GM23338 (cell line): ENCODE measurements around the gene HGF. TPM values are rescaled to one million over a fixed set of nuclear protein-coding genes. Genes with fewer than 3 reads are reported as not detected.

Experiments used
- ATAC-seq: fragments of 200-7000 bp; cut with Tn5 transposase; 3 replicates; pipeline ENCODE4 v1.9.1; 2020
- DNase-seq: peaks from one replicate; pipeline ENCODE4 v3.0.0-alpha.2; 2015; ENCODE audit warnings: low spot score
- H2AFZ ChIP-seq: fragments of 200-600 bp; sonication (generic); 2 replicates; pipeline ENCODE4 v1.8.0; 2016; ENCODE audit warnings: antibody characterized with exemption, mild to moderate bottlenecking, moderate library complexity
- H3F3A ChIP-seq: fragments of 200-600 bp; sonication (generic); replicated peaks from 2 replicates; pipeline ENCODE4 v1.8.0; 2017; ENCODE audit warnings: antibody characterized with exemption, mixed run types, low read depth
- H3K27ac ChIP-seq: fragments of 200-600 bp; sonication (generic); 2 replicates; pipeline ENCODE4 v1.6.1; 2016; ENCODE audit warnings: low read depth
- H3K27me3 ChIP-seq: fragments of 200-600 bp; sonication (generic); 2 replicates; pipeline ENCODE4 v1.8.0; 2016; ENCODE audit warnings: mild to moderate bottlenecking, mixed run types, moderate library complexity; ENCODE audit not compliant: insufficient read depth
- H3K36me3 ChIP-seq: fragments of 200-600 bp; sonication (generic); 2 replicates; pipeline ENCODE4 v1.8.0; 2016; ENCODE audit warnings: mild to moderate bottlenecking; ENCODE audit not compliant: insufficient read depth
- H3K4me1 ChIP-seq: fragments of 200-600 bp; sonication (generic); 2 replicates; pipeline ENCODE4 v1.8.0; 2016; ENCODE audit warnings: mild to moderate bottlenecking, moderate library complexity; ENCODE audit not compliant: insufficient read depth
- H3K4me2 ChIP-seq: fragments of 200-600 bp; sonication (generic); 2 replicates; pipeline ENCODE4 v1.7.1; 2017; ENCODE audit warnings: mixed run types
- H3K4me3 ChIP-seq: fragments of 200-600 bp; sonication (generic); 2 replicates; pipeline ENCODE4 v1.6.1; 2016; ENCODE audit warnings: mixed run types
- H3K79me2 ChIP-seq: fragments of 200-600 bp; sonication (generic); replicated peaks from 2 replicates; pipeline ENCODE4 v1.8.0; 2017; ENCODE audit warnings: mild to moderate bottlenecking; ENCODE audit not compliant: insufficient read depth
- H3K9me2 ChIP-seq: fragments of 200-600 bp; sonication (generic); 2 replicates; pipeline ENCODE4 v1.8.0; 2017; ENCODE audit not compliant: insufficient read depth
- H4K20me1 ChIP-seq: fragments of 200-600 bp; sonication (generic); replicated peaks from 2 replicates; pipeline ENCODE4 v1.8.0; 2017; ENCODE audit warnings: mild to moderate bottlenecking; ENCODE audit not compliant: insufficient read depth
- H3K27ac Mint-ChIP-seq: 2 replicates; pipeline ENCODE4 v1.8.0; 2020; ENCODE audit warnings: inconsistent platforms, mild to moderate bottlenecking, moderate library complexity, mixed read lengths
- H3K27me3 Mint-ChIP-seq: 3 replicates; pipeline ENCODE4 v1.8.0; 2022; ENCODE audit warnings: low read depth, mild to moderate bottlenecking, moderate library complexity, mixed read lengths, inconsistent platforms; ENCODE audit not compliant: insufficient read depth, poor library complexity
- H3K36me3 Mint-ChIP-seq: 3 replicates; pipeline ENCODE4 v1.8.0; 2021; ENCODE audit warnings: low read depth, mild to moderate bottlenecking, inconsistent platforms, moderate library complexity, mixed read lengths
- H3K4me1 Mint-ChIP-seq: 3 replicates; pipeline ENCODE4 v1.8.0; 2020; ENCODE audit warnings: mild to moderate bottlenecking, inconsistent platforms, mixed read lengths
- H3K4me3 Mint-ChIP-seq: 3 replicates; pipeline ENCODE4 v1.8.0; 2021; ENCODE audit warnings: moderate library complexity, mild to moderate bottlenecking, inconsistent platforms, mixed read lengths
- H3K9me3 Mint-ChIP-seq: 3 replicates; pipeline ENCODE4 v1.8.0; 2020; ENCODE audit warnings: moderate library complexity, mild to moderate bottlenecking, inconsistent platforms, mixed read lengths
- CREB1 ChIP-seq: fragments of 250-450 bp; sonication (Bioruptor Pico); IDR thresholded peaks from 2 replicates; pipeline ENCODE4 v1.5.0; 2020; ENCODE audit warnings: low read depth, mild to moderate bottlenecking, moderate library complexity
- CTCF ChIP-seq, 2 experiments: fragments of 200-600 bp in 1 of 2; sonication (generic) in 1 of 2; conservative IDR thresholded peaks; 2 replicates each; pipeline versions ENCODE4 v1.5.1 to v1.6.1; 2016 to 2017; ENCODE audit warnings: antibody characterized with exemption in 2 of 2, low read depth in 2 of 2, mild to moderate bottlenecking in 2 of 2, moderate library complexity in 1 of 2
- EZH2phosphoT487 ChIP-seq: fragments of 200-600 bp; sonication (generic); IDR thresholded peaks from one replicate; pipeline ENCODE4 v1.8.1; 2018; ENCODE audit warnings: antibody characterized with exemption; ENCODE audit not compliant: unreplicated experiment
- JUNB ChIP-seq: IDR thresholded peaks from one replicate; pipeline ENCODE4 v1.6.1; 2016; ENCODE audit warnings: antibody characterized with exemption; ENCODE audit not compliant: unreplicated experiment
- NANOG ChIP-seq: IDR thresholded peaks from 2 replicates; pipeline ENCODE4 v1.6.1; 2016; ENCODE audit warnings: antibody characterized with exemption, borderline replicate concordance
- ZNF114 ChIP-seq: fragments of 250-450 bp; sonication (Bioruptor Pico); IDR thresholded peaks from 2 replicates; pipeline ENCODE4 v1.5.0; 2020; ENCODE audit warnings: mild to moderate bottlenecking, moderate library complexity
- ZNF331 ChIP-seq: fragments of 250-450 bp; sonication (Bioruptor Pico); IDR thresholded peaks from 2 replicates; pipeline ENCODE4 v1.5.0; 2020; ENCODE audit warnings: low read depth, mild to moderate bottlenecking, moderate library complexity
- polyA plus RNA-seq: library from polyadenylated mRNA; unstranded; fragments of >200 nt; fragmentation: Nextera tagmentation; extraction: Ambion mirVana; gene quantifications from 2 replicates; pipeline ENCODE4 v1.2.1, GENCODE V29; 2016
- total RNA-seq: library from RNA; depleted of rRNA; stranded (reverse); fragments of >200 nt; shearing (Covaris generic); gene quantifications from 2 replicates; pipeline ENCODE4 v1.2.3, GENCODE V29; 2014
- TF ChIP-seq, protein P1 (sequence below): IDR thresholded peaks from one replicate; pipeline ENCODE4 v1.6.1; 2018; ENCODE audit warnings: antibody characterized with exemption; ENCODE audit not compliant: unreplicated experiment

Gene HGF
- total and polyA plus RNA-seq, 2 experiments from 2014 or later: 0.24 to 1.1 TPM

DNA sequence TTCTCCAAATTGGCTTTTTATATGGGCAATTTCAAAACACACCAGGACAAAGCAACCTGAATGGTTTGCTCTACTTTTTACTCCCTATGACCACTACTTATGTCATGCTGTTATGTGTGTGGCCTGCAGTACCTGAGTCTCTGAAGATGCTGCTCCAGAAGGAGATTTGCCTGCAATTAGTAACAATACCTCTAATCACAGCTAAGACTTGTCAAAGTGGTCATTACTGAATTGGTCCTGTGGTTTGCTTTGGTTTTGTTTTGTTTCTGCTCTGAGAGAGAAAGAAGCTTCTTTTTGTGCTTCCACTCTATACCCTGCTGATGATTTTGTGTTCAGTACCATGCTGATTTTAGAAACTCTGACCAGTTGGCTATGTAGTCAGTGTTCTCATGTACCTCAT is 25.5 kb downstream of the HGF start (continued):
- TF ChIP-seq, protein P1, sequence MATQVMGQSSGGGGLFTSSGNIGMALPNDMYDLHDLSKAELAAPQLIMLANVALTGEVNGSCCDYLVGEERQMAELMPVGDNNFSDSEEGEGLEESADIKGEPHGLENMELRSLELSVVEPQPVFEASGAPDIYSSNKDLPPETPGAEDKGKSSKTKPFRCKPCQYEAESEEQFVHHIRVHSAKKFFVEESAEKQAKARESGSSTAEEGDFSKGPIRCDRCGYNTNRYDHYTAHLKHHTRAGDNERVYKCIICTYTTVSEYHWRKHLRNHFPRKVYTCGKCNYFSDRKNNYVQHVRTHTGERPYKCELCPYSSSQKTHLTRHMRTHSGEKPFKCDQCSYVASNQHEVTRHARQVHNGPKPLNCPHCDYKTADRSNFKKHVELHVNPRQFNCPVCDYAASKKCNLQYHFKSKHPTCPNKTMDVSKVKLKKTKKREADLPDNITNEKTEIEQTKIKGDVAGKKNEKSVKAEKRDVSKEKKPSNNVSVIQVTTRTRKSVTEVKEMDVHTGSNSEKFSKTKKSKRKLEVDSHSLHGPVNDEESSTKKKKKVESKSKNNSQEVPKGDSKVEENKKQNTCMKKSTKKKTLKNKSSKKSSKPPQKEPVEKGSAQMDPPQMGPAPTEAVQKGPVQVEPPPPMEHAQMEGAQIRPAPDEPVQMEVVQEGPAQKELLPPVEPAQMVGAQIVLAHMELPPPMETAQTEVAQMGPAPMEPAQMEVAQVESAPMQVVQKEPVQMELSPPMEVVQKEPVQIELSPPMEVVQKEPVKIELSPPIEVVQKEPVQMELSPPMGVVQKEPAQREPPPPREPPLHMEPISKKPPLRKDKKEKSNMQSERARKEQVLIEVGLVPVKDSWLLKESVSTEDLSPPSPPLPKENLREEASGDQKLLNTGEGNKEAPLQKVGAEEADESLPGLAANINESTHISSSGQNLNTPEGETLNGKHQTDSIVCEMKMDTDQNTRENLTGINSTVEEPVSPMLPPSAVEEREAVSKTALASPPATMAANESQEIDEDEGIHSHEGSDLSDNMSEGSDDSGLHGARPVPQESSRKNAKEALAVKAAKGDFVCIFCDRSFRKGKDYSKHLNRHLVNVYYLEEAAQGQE: no peak
- no peak for TF ChIP-seq CTCF (conservative IDR thresholded peaks at IDR 0.05; ENCODE audit: low read depth in 2 of 2)
- no peak for TF ChIP-seq EZH2phosphoT487
- TF ChIP-seq NANOG: no peak
- no peak for TF ChIP-seq CREB1 (CRISPR knock-in tag)
- no peak for TF ChIP-seq ZNF114 (CRISPR knock-in tag)

DNA sequence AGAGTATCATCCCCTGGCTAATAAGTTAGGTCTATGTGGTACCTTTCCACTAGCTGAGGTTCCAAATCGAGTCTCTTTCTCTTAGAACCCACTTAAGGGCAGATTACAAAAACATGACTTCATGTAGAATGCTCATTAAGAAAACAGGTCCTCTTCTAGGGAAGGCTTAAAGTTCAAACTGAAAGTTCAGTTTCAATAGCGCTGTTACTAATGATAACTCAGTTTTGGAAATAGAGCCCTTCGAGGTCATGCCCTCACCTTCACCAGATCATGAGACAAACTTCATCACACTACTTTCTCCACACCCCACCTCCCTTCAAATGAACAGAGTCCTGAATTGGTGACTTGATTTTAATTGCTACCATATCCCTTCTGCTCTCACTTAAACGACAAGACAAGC is 26.2 kb downstream of the HGF start:
- Histone ChIP-seq H3K79me2 (no peaks in the 10 kb centered on the region), H2AFZ (no peak overlapping the region), H3K27ac (no peak overlapping the region), H3K9me2 (no peaks in the 10 kb centered on the region), H3F3A (no peaks in the 10 kb centered on the region), H3K4me1 (no peaks in the 10 kb centered on the region), H3K27me3 (no peaks in the 10 kb centered on the region), H3K4me3 (no peak overlapping the region), H3K36me3 (no peaks in the 10 kb centered on the region), H3K4me2 (no peak overlapping the region), H4K20me1 (no peaks in the 10 kb centered on the region)
- no peaks in the 10 kb centered on the region for H3K9me3 Mint-ChIP-seq
- DNase-seq (no peak), ATAC-seq (no peak)
- H3K4me3 Mint-ChIP-seq: no peak overlapping the region
- TF ChIP-seq ZNF331: no peak
- TF ChIP-seq CTCF (conservative IDR thresholded peaks at IDR 0.05; ENCODE audit: low read depth in 2 of 2): no peak
- TF ChIP-seq JUNB: no peak
- no peak for TF ChIP-seq ZNF114 (CRISPR knock-in tag)
- H3K27me3 Mint-ChIP-seq: peaks cover 1% of the 10 kb centered on the region
- peaks cover 10% of the 10 kb centered on the region for H3K4me1 Mint-ChIP-seq
- H3K27ac Mint-ChIP-seq: no peak overlapping the region
- H3K36me3 Mint-ChIP-seq: no peaks in the 10 kb centered on the region
